ENCODE measurements around the gene FAM98B.

DNA sequence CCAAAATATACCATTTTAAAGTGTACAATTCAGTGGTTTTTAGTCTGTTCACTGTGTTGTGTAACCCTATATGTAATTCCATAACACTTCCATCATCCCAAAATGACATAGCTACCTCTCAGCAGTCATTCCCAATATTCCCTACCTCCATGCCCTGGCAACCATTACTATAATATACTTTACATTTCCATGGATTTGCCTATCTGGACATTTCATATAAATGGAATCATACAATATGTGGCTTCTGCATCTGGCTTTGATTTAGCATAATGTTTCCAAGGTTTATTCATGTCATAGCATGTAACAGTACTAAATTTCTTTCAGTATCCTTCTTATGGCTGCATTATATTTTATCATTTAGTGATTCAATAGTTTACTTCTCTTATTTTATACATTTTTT, 25.3 kb downstream of the FAM98B start:
- TF ChIP-seq POLR2A (IDR thresholded peaks at IDR 0.05), result no peak
- no peak for TF ChIP-seq CTCF (IDR thresholded peaks at IDR 0.05)
